ENCODE measurements around the gene PHACTR1.

Gene PHACTR1

DNA sequence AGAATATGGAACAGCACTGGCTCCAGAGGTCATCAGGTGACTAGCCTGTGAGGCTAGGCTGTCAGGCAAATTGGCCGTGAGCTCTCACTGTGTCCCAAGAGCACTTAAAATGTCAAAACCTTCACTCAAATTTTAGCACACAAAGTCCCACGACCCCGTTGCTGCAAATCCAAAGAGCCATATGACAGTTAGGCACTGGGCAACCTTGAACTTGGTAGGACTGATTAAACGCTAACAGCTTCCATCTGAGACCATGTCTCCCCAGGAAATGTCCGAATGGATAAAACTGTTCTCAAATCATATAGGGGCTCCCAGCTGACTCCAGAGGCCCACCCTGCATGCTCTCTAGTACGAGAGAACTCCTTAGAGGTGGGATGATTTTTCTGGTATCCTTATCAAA is 196.6 kb downstream of the PHACTR1 start:
- Histone ChIP-seq H3K27me3 (ENCODE audit: insufficient read depth, low read length) (peaks cover 4% of the 10 kb centered on the region; the same call in 1 of the 2 replicates), H3K36me3 (ENCODE audit: insufficient read depth, low read length) (no peaks in the 10 kb centered on the region), H4K20me1 (ENCODE audit: insufficient read depth, low read length) (no peaks in the 10 kb centered on the region), H3K4me3 (ENCODE audit: low read depth, low read length, poor library complexity, severe bottlenecking) (no peak overlapping the region), H3K9ac (ENCODE audit: low read length) (no peak overlapping the region), H2AFZ (ENCODE audit: low read length) (no peak overlapping the region), H3K9me2 (ENCODE audit: low read depth, low read length) (no peaks in the 10 kb centered on the region), H3K4me2 (ENCODE audit: low read length) (no peak overlapping the region), H3K27ac (ENCODE audit: low read depth, low read length, poor library complexity, severe bottlenecking) (no peak overlapping the region), H3K79me2 (ENCODE audit: insufficient read depth, low read length) (no peaks in the 10 kb centered on the region), H3K9me3 (ENCODE audit: low read length) (no peaks in the 10 kb centered on the region), H3F3A (ENCODE audit: insufficient read depth, low read length) (no peaks in the 10 kb centered on the region), H3K4me1 (ENCODE audit: insufficient read depth, low read length, severe bottlenecking) (no peaks in the 10 kb centered on the region)
- TF ChIP-seq, protein P1, sequence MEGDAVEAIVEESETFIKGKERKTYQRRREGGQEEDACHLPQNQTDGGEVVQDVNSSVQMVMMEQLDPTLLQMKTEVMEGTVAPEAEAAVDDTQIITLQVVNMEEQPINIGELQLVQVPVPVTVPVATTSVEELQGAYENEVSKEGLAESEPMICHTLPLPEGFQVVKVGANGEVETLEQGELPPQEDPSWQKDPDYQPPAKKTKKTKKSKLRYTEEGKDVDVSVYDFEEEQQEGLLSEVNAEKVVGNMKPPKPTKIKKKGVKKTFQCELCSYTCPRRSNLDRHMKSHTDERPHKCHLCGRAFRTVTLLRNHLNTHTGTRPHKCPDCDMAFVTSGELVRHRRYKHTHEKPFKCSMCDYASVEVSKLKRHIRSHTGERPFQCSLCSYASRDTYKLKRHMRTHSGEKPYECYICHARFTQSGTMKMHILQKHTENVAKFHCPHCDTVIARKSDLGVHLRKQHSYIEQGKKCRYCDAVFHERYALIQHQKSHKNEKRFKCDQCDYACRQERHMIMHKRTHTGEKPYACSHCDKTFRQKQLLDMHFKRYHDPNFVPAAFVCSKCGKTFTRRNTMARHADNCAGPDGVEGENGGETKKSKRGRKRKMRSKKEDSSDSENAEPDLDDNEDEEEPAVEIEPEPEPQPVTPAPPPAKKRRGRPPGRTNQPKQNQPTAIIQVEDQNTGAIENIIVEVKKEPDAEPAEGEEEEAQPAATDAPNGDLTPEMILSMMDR (IDR thresholded peaks at IDR 0.05; ENCODE audit: low read length), result no peak
- no peak for TF ChIP-seq EZH2 (IDR thresholded peaks at IDR 0.05; ENCODE audit: borderline replicate concordance, low read length)

DNA sequence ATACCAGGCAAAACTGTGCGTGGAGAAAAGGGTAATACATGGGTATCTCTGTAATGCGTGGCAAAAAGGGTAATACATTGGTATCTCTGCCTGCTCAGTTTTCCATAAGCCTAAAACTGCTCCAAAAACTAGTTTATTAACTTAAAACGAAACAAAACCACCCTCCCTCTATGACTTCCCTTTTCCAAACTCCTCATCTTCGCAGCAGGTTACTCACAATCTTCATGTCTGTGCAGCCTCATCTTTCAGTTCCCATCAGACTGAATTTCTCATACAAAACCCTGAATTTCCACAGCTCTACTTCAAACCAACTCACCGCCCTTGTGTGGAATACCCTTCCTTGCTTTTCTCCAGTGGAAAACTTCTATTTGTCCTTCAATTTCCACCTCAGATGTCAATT is 199.4 kb downstream of the PHACTR1 start:
- no peak overlapping the region for H2AFZ ChIP-seq (ENCODE audit: low read length)
- H3K9me2 ChIP-seq (ENCODE audit: low read depth, low read length), result no peaks in the 10 kb centered on the region
- no peaks in the 10 kb centered on the region for H4K20me1 ChIP-seq (ENCODE audit: insufficient read depth, low read length)
- no peaks in the 10 kb centered on the region for H3K9me3 ChIP-seq (ENCODE audit: low read length)
- no peaks in the 10 kb centered on the region for H3K36me3 ChIP-seq (ENCODE audit: insufficient read depth, low read length)
- H3K9ac ChIP-seq (ENCODE audit: low read length), result no peak overlapping the region
- TF ChIP-seq, protein P1 (IDR thresholded peaks at IDR 0.05; ENCODE audit: low read length), result no peak
- no peak for TF ChIP-seq EZH2 (IDR thresholded peaks at IDR 0.05; ENCODE audit: borderline replicate concordance, low read length)
- peaks cover 4% of the 10 kb centered on the region; the same call in 1 of the 2 replicates for H3K27me3 ChIP-seq (ENCODE audit: insufficient read depth, low read length)
- H3K4me2 ChIP-seq (ENCODE audit: low read length), result no peak overlapping the region
- H3K4me3 ChIP-seq (ENCODE audit: low read depth, low read length, poor library complexity, severe bottlenecking), result no peak overlapping the region
- H3K4me1 ChIP-seq (ENCODE audit: insufficient read depth, low read length, severe bottlenecking), result no peaks in the 10 kb centered on the region
- no peak overlapping the region for H3K27ac ChIP-seq (ENCODE audit: low read depth, low read length, poor library complexity, severe bottlenecking)
- no peaks in the 10 kb centered on the region for H3F3A ChIP-seq (ENCODE audit: insufficient read depth, low read length)
- H3K79me2 ChIP-seq (ENCODE audit: insufficient read depth, low read length), result no peaks in the 10 kb centered on the region

DNA sequence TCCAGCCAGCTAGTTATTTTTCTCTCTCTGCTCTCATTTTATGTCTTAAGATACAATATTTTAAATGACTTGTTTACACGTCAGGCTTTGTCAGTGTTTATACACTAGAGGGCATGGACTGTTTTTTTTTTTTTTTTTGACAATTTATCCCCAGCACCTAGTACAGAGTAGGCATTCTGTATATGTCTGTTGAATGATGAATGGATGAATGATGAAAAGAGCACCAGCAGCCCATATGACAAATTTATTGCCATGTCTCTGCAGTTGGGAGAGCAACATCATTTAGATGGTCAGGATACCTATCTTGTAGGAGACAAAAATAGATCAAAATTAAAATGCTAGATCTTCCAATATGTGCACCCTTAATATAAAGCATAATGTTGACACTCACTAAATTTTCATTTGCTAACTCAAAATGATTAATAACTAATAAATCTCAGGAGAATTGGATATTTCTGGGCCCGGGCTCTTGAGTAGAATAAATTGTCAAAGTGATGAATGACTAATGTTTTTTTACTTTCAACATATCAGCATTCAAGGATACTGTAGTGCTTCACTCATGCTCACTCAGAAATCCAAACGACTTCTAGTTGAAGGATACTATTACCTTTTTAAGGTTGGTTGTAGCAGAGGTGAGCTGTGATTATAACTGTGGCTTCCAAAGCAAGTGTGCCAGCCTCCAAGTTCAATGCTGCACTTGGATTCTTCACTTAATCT is 200.0 kb downstream of the PHACTR1 start:
- no peaks in the 10 kb centered on the region for H3K79me2 ChIP-seq (ENCODE audit: insufficient read depth, low read length)
- H3K4me2 ChIP-seq (ENCODE audit: low read length), result no peak overlapping the region
- H2AFZ ChIP-seq (ENCODE audit: low read length), result no peak overlapping the region

More for the DNA sequence above, 200.0 kb downstream of the PHACTR1 start:
- no peaks in the 10 kb centered on the region for H3F3A ChIP-seq (ENCODE audit: insufficient read depth, low read length)
- no peak overlapping the region for H3K9ac ChIP-seq (ENCODE audit: low read length)
- H3K4me1 ChIP-seq (ENCODE audit: insufficient read depth, low read length, severe bottlenecking), result no peaks in the 10 kb centered on the region
- H3K27me3 ChIP-seq (ENCODE audit: insufficient read depth, low read length), result peaks cover 4% of the 10 kb centered on the region; the same call in 1 of the 2 replicates
- H3K4me3 ChIP-seq (ENCODE audit: low read depth, low read length, poor library complexity, severe bottlenecking), result no peak overlapping the region
- no peak for TF ChIP-seq EZH2 (IDR thresholded peaks at IDR 0.05; ENCODE audit: borderline replicate concordance, low read length)
- TF ChIP-seq, protein P1 (IDR thresholded peaks at IDR 0.05; ENCODE audit: low read length), result no peak
- no peaks in the 10 kb centered on the region for H4K20me1 ChIP-seq (ENCODE audit: insufficient read depth, low read length)
- no peaks in the 10 kb centered on the region for H3K9me2 ChIP-seq (ENCODE audit: low read depth, low read length)
- no peak overlapping the region for H3K27ac ChIP-seq (ENCODE audit: low read depth, low read length, poor library complexity, severe bottlenecking)
- no peaks in the 10 kb centered on the region for H3K36me3 ChIP-seq (ENCODE audit: insufficient read depth, low read length)
- no peaks in the 10 kb centered on the region for H3K9me3 ChIP-seq (ENCODE audit: low read length)

Measured in OCI-LY1 (cell line).